Frontal cortex (tissue), 4 donors: ENCODE measurements around the gene SLC22A5. TPM values are rescaled to one million over a fixed set of nuclear protein-coding genes. Genes with fewer than 3 reads are reported as not detected.
"Not testable (repeated sequence)": the region's sequence is repeated elsewhere in the genome, so short reads cannot be mapped to it uniquely, and the experiment has no call there.

Source experiments
- DNase-seq, 2 donors: peaks; one replicate each; pipeline ENCODE4 v3.0.0; 2012; ENCODE audit warnings: low spot score in 2 of 2
- FAIRE-seq: peaks from 2 replicates; lab custom pipeline; 2012; peaks lifted over from hg19 to GRCh38; lab: Jason Lieb, UNC
- small RNA-seq: library from RNA; depleted of rRNA; stranded (forward); fragments of <200 nt; gene quantifications from one replicate; pipeline ENCODE3, GENCODE V24; 2014
- total RNA-seq: library from RNA; depleted of rRNA; stranded (reverse); fragments of >200 nt; gene quantifications from one replicate; pipeline ENCODE4 v1.2.3, GENCODE V29; 2014
- donor health status: control.
- donor health status: control.
- donor health status: control.

Gene SLC22A5
- total RNA-seq, 1 donor from 2014 or later = 6.5 TPM

DNA sequence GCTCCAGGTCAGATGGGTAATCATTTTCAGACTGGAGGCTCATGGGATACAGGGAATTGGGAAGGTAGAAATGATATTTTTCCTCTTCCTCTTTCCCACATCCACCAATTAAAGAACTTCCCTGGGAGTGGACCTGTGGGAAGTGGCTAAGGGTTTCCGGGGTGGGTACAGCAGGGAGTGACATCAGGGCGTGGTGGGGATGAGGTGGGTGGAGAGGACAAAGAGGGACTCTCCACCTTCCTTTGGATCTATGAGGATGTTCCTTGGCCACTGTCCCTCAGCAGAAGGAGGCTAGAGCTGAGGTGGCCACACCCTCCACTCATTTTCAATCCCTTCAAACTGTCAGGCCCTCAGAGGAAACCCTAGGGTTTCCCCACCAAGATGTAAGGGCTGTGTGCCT lies 66.4 kb downstream of the SLC22A5 start:
- FAIRE-seq = no peak
- no peak for DNase-seq

DNA sequence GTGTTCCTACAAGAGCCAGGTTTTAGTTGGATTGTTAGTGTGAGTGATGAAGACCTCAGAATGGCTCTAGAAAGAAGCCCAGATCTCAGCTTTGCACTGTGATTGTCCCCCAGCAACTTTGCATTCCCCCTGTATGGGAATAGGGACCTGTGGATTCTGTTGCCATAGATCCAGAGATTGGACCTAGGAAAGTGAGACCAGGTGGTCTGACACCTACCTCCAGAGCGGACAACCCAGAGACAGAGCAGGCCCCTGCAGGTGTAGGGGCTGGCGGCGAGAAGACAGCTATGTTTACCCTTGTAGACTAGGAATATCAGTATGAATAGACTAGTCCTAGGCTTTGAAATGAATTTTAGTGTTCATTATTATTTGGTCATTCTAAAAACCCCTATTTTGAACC lies 67.4 kb downstream of the SLC22A5 start:
- DNase-seq = no peak
- FAIRE-seq = no peak

DNA sequence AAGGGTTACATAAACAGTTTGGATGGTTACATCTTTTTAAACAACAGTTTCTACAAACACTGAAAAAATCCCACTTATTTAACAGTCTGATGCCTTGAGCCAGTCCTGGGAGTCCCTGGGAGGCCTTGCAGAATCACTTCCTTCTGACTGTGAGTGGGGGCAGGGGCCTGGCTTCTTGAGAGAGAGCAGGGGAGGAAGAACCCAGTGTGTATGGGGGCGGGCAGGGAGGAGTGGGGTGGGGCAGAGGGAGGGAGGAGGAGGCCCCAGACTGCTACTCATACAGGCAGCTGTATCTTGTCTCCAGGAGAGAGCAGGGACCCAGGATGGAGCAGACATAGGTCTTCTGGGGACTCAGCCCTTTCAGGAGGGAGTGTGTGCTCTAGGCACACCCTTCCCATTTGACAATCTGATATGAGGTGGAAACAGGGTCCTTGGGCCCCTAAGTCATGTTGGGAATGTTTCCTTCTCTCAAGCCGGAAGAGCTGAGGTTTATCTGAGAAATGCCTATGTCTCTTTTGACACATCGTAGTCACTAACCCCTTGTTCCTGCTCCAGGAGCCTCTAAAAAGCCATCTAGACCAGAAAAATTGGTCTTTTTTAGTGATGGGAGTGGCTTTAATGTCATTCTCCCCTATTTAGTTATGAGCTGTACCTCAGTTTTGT lies 68.2 kb downstream of the SLC22A5 start:
- no peak for FAIRE-seq
- DNase-seq = no peak

DNA sequence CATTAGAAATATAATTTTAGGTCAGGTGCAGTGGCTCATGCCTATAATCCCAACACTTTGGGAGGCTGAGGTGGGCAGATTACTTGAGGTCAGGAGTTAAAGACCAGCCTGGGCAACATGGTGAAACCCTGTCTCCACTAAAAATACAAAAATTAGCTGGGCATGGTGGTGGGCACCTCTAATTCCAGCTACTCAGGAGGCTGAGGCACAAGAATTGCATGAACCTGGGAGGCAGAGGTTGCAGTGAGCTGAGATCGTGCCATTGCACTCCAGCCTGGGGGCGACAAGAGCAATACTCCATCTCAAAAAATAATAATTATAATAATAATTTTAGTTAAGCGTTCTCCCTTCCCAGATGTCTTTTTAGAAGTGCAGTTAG lies 68.7 kb downstream of the SLC22A5 start:
- not testable (repeated sequence) for FAIRE-seq, DNase-seq

DNA sequence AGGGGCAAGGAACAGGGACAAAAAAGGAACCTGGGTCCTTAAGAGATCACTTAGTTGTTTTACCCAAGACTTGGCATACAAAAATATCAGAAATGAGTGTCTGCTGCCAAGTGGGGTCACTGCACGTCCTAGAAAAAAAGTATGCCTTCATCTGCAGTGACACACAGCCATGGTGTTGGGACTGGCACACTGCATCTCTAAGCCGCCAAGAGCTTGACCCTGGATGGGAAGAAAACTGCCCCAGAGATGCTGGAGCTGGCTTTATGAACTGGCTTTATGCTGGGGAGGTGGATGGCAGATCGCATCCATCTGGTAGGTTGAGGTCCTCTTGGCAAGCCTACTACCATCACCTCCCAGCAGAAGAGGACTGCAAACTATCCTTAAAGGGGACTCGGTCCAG lies 69.4 kb downstream of the SLC22A5 start:
- DNase-seq = no peak
- FAIRE-seq = no peak

DNA sequence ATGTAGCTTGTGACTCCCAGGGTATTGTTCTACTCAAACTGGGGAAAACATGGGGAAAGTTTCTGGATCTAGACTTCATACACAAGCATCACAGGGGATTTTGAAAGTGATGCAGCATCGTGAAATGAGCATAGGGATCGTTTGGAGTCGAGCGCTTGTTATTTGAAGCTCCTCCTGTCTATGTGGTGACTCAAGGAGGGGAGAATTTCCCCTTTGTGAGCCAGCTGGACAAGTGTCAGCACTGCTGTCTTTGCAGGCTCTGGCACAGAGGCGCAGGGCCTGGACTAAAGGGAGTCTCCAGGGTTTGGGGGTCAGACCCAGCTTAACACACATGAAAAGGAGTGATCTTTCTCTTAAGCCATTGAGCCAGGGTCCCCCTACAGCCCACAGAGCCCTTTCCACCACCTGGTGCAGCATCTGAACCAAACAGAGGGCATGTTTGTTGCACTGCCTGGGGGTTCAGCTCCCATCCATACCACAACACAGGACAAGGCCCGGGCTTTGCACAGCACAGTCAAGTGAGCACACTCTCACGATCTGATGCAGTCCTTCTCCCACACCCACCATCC lies 70.1 kb downstream of the SLC22A5 start:
- FAIRE-seq = no peak
- DNase-seq = no peak

DNA sequence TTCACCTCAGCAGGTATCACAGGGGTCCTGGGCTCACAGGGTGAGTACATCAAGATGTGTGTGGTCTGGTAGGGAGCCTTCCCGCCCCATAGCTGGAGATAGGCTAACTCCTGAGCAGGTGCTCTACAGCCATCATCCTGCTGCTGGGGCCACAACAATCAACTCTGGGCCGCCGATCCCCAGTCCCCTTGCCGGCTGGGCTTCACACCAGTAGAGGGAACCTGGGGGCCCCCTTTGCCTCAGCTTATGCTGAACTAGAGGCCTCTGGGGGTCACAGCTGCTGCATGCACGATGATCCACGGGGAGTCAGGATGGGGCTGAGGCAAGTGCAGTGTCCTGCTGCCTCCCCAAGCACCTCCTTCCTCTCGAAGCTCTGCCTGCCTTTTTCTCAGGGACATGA lies 74.6 kb downstream of the SLC22A5 start:
- no peak for DNase-seq
- no peak for FAIRE-seq

Small RNA genes within 50 kb of the gene (small RNA-seq; reads per million reads assigned to genes)
- 0.08 reads per million for gene MIR3936

Other genes starting within 250 kb of the SLC22A5 start
- 13.9 TPM for gene P4HA2, start 141.9 kb upstream of the SLC22A5 start, total RNA-seq
- gene PDLIM4, start 112.0 kb upstream of the SLC22A5 start, total RNA-seq = 2.0 TPM
- 1.6 TPM for gene SLC22A4, start 75.3 kb upstream of the SLC22A5 start, total RNA-seq
- gene IRF1, start 121.1 kb downstream of the SLC22A5 start, total RNA-seq = 1.2 TPM
- not detected for gene IL5, start 173.8 kb downstream of the SLC22A5 start, total RNA-seq
- gene RAD50, start 187.3 kb downstream of the SLC22A5 start, total RNA-seq = 26.9 TPM